Measurements from ENCODE around the gene ARHGEF5. TPM values are rescaled to one million over a fixed set of nuclear protein-coding genes. Genes with fewer than 3 reads are reported as not detected.

The ARHGEF5 gene
- total and polyA plus RNA-seq, 2 donors (not counting 1 experiment from before 2014, with no cell fraction given) = 6.8 to 6.9 TPM

GRCh38 chr7:144390481-144390880 lies 35.3 kb downstream of the ARHGEF5 start:
- Histone ChIP-seq H4K20me1 (ENCODE audit: control insufficient read depth, insufficient read depth, low read length, poor library complexity, severe bottlenecking) (no peaks in the 10 kb centered on the region), H3K9ac (ENCODE audit: low read length) (no peak overlapping the region), H3K27me3 (replicated peaks in 1 of 4; ENCODE audit: control extremely low read depth in 1 of 4, control insufficient read depth in 3 of 4, insufficient read depth in 4 of 4, low read length in 3 of 4) (no peaks in the 10 kb centered on the region), H3K4me1 (ENCODE audit: control insufficient read depth in 2 of 2, insufficient read depth in 2 of 2, low read length in 2 of 2) (peaks cover 7 to 10% of the 10 kb centered on the region in 2 donors), H3K4me2 (replicated peaks; ENCODE audit: low read depth, low read length, poor library complexity, severe bottlenecking) (no peak overlapping the region), H3K36me3 (replicated peaks in 1 of 2; ENCODE audit: control extremely low read depth in 1 of 2, control insufficient read depth in 1 of 2, extremely low read depth in 1 of 2, insufficient read depth in 2 of 2, low read length in 1 of 2) (no peaks in the 10 kb centered on the region), H3K4me3 (ENCODE audit: control extremely low read depth in 1 of 5, extremely low read depth in 1 of 5, insufficient read depth in 1 of 5, low read depth in 2 of 5, low read length in 4 of 5) (no peak overlapping the region), H2AFZ (ENCODE audit: insufficient read depth, low read depth, low read length, poor library complexity, severe bottlenecking) (no peak overlapping the region), H3K9me3 (ENCODE audit: control extremely low read depth in 1 of 3, control insufficient read depth in 2 of 3, insufficient read depth in 1 of 3, low read length in 2 of 3) (no peaks in the 10 kb centered on the region), H3K79me2 (ENCODE audit: control insufficient read depth, insufficient read depth, low read length) (no peaks in the 10 kb centered on the region), H3K27ac (ENCODE audit: low read length in 2 of 2) (no peak overlapping the region)
- WGBS (ENCODE audit: insufficient coverage) = 72% methylated on average over 3 of the region's 7 CpGs
- peaks cover 2% of the 10 kb centered on the region for H3K27me3 Mint-ChIP-seq
- POLR2A ChIA-PET = no interaction called here
- no peak for ATAC-seq (ENCODE audit: low read depth)
- no peak for DNase-seq
- no peaks in the 10 kb centered on the region for H3K9me3 Mint-ChIP-seq (ENCODE audit: insufficient read depth)
- peaks cover 4% of the 10 kb centered on the region for H3K4me1 Mint-ChIP-seq
- intact Hi-C loops (cut with micrococcal nuclease) = no loop called here
- CTCF ChIA-PET = interaction anchor here (0.7 to 2.0 kb wide), 5 partner anchors 12 to 232 kb away, joined by 3 to 14 read pairs (median 3); no protein-coding TSS in a partner anchor
- no peak overlapping the region for H3K4me3 Mint-ChIP-seq
- TF ChIP-seq EZH2 (IDR thresholded peaks at IDR 0.05; ENCODE audit: borderline replicate concordance, insufficient read depth, low read depth, low read length, poor library complexity, severe bottlenecking) = no peak
- TF ChIP-seq, protein P1, sequence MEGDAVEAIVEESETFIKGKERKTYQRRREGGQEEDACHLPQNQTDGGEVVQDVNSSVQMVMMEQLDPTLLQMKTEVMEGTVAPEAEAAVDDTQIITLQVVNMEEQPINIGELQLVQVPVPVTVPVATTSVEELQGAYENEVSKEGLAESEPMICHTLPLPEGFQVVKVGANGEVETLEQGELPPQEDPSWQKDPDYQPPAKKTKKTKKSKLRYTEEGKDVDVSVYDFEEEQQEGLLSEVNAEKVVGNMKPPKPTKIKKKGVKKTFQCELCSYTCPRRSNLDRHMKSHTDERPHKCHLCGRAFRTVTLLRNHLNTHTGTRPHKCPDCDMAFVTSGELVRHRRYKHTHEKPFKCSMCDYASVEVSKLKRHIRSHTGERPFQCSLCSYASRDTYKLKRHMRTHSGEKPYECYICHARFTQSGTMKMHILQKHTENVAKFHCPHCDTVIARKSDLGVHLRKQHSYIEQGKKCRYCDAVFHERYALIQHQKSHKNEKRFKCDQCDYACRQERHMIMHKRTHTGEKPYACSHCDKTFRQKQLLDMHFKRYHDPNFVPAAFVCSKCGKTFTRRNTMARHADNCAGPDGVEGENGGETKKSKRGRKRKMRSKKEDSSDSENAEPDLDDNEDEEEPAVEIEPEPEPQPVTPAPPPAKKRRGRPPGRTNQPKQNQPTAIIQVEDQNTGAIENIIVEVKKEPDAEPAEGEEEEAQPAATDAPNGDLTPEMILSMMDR (IDR thresholded peaks at IDR 0.05) = no peak
- H3K27ac Mint-ChIP-seq = no peak overlapping the region

GRCh38 chr7:144391014-144391413 lies 35.8 kb downstream of the ARHGEF5 start:
- no peaks in the 10 kb centered on the region for H4K20me1 ChIP-seq (ENCODE audit: control insufficient read depth, insufficient read depth, low read length, poor library complexity, severe bottlenecking)
- H3K9me3 ChIP-seq (ENCODE audit: control extremely low read depth in 1 of 3, control insufficient read depth in 2 of 3, insufficient read depth in 1 of 3, low read length in 2 of 3) = no peaks in the 10 kb centered on the region
- H3K79me2 ChIP-seq (ENCODE audit: control insufficient read depth, insufficient read depth, low read length) = no peaks in the 10 kb centered on the region
- intact Hi-C loops (cut with micrococcal nuclease) = no loop called here
- no peak overlapping the region for H3K4me3 ChIP-seq (ENCODE audit: control extremely low read depth in 1 of 5, extremely low read depth in 1 of 5, insufficient read depth in 1 of 5, low read depth in 2 of 5, low read length in 4 of 5)
- TF ChIP-seq, protein P1 (IDR thresholded peaks at IDR 0.05) = no peak
- TF ChIP-seq EZH2 (IDR thresholded peaks at IDR 0.05; ENCODE audit: borderline replicate concordance, insufficient read depth, low read depth, low read length, poor library complexity, severe bottlenecking) = no peak
- ChIA-PET CTCF (interaction anchor here (1.1 to 2.0 kb wide), 6 partner anchors 8 to 263 kb away, joined by 3 to 14 read pairs (median 6); no protein-coding TSS in a partner anchor), POLR2A (no interaction called here)
- H3K36me3 ChIP-seq (replicated peaks in 1 of 2; ENCODE audit: control extremely low read depth in 1 of 2, control insufficient read depth in 1 of 2, extremely low read depth in 1 of 2, insufficient read depth in 2 of 2, low read length in 1 of 2) = no peaks in the 10 kb centered on the region
- H2AFZ ChIP-seq (ENCODE audit: insufficient read depth, low read depth, low read length, poor library complexity, severe bottlenecking) = no peak overlapping the region
- Mint-ChIP-seq H3K4me3 (no peak overlapping the region), H3K9me3 (ENCODE audit: insufficient read depth) (no peaks in the 10 kb centered on the region), H3K4me1 (peaks cover 4% of the 10 kb centered on the region), H3K27ac (no peak overlapping the region), H3K27me3 (peaks cover 7% of the 10 kb centered on the region)
- H3K4me2 ChIP-seq (replicated peaks; ENCODE audit: low read depth, low read length, poor library complexity, severe bottlenecking) = no peak overlapping the region
- H3K27ac ChIP-seq (ENCODE audit: low read length in 2 of 2) = no peak overlapping the region
- ATAC-seq (ENCODE audit: low read depth) (no peak), DNase-seq (no peak)
- H3K4me1 ChIP-seq (ENCODE audit: control insufficient read depth in 2 of 2, insufficient read depth in 2 of 2, low read length in 2 of 2) = peaks cover 7 to 10% of the 10 kb centered on the region in 2 donors
- no peak overlapping the region for H3K9ac ChIP-seq (ENCODE audit: low read length)
- no CpG with 5 or more reads among the region's 4 CpGs for WGBS (ENCODE audit: insufficient coverage)
- H3K27me3 ChIP-seq (replicated peaks in 1 of 4; ENCODE audit: control extremely low read depth in 1 of 4, control insufficient read depth in 3 of 4, insufficient read depth in 4 of 4, low read length in 3 of 4) = no peaks in the 10 kb centered on the region
